ENCODE data around the gene TOB1. TPM values are rescaled to one million over a fixed set of nuclear protein-coding genes. Genes with fewer than 3 reads are reported as not detected.

TOB1 gene
- polyA plus RNA-seq, 1 donor from 2014 or later = 8.2 TPM

- Mint-ChIP-seq H3K27me3 (peaks cover 9% of the 10 kb centered on the region), H3K9me3 (no peaks in the 10 kb centered on the region), H3K27ac (no peak overlapping the region), H3K36me3 (no peaks in the 10 kb centered on the region), H3K4me1 (peaks cover 0 to 5% (median 0%) of the 10 kb centered on the region in 3 donors), H3K4me3 (no peak overlapping the region)
Observed at GRCh38 chr17:50837980-50838954, 27.9 kb downstream of the TOB1 start.

GRCh38 chr17:50837286-50837979, 28.7 kb downstream of the TOB1 start:
- Mint-ChIP-seq H3K27me3 (peaks cover 9% of the 10 kb centered on the region), H3K36me3 (no peaks in the 10 kb centered on the region), H3K27ac (no peak overlapping the region), H3K9me3 (no peaks in the 10 kb centered on the region), H3K4me1 (peaks cover 0 to 5% (median 0%) of the 10 kb centered on the region in 3 donors), H3K4me3 (no peak overlapping the region)

- Mint-ChIP-seq H3K4me3 (no peak overlapping the region), H3K27ac (no peak overlapping the region), H3K36me3 (no peaks in the 10 kb centered on the region), H3K27me3 (peaks cover 9% of the 10 kb centered on the region), H3K9me3 (no peaks in the 10 kb centered on the region), H3K4me1 (peaks cover 0 to 2% (median 0%) of the 10 kb centered on the region in 3 donors)
Observed at GRCh38 chr17:50836826-50837225, 29.3 kb downstream of the TOB1 start.

GRCh38 chr17:50835301-50836234, 30.6 kb downstream of the TOB1 start, which contains the start of gene WFIKKN2:
Gene WFIKKN2 (plus strand): TSS chr17:50835586. CDS start chr17:50835938, 352 bp downstream.
- Mint-ChIP-seq H3K27ac (no peak within 1 kb of the TSS), H3K36me3 (no peaks in the 10 kb centered on the region), H3K27me3 (peaks cover 9% of the 10 kb centered on the region), H3K4me1 (peaks cover 0 to 1% (median 0%) of the 10 kb centered on the region in 3 donors), H3K9me3 (no peaks in the 10 kb centered on the region), H3K4me3 (no peak within 1 kb of the TSS)

GRCh38 chr17:50834429-50835300, 31.5 kb downstream of the TOB1 start:
- Mint-ChIP-seq H3K9me3 (no peaks in the 10 kb centered on the region), H3K36me3 (no peaks in the 10 kb centered on the region), H3K4me1 (peaks cover 0 to 1% (median 0%) of the 10 kb centered on the region in 3 donors), H3K27ac (no peak overlapping the region), H3K4me3 (no peak overlapping the region), H3K27me3 (peaks cover 9% of the 10 kb centered on the region)

GRCh38 chr17:50833510-50834428, 32.4 kb downstream of the TOB1 start:
- H3K36me3 Mint-ChIP-seq = peaks cover 7% of the 10 kb centered on the region
- no peak overlapping the region for H3K27ac Mint-ChIP-seq
- no peak overlapping the region for H3K4me3 Mint-ChIP-seq
- no peaks in the 10 kb centered on the region for H3K9me3 Mint-ChIP-seq
- peaks cover 11% of the 10 kb centered on the region for H3K27me3 Mint-ChIP-seq
- H3K4me1 Mint-ChIP-seq = peaks cover 0 to 4% (median 2%) of the 10 kb centered on the region in 3 donors

GRCh38 chr17:50832864-50833381, 33.2 kb downstream of the TOB1 start:
- peaks cover 0 to 5% (median 2%) of the 10 kb centered on the region in 3 donors for H3K4me1 Mint-ChIP-seq
- H3K27ac Mint-ChIP-seq = no peak overlapping the region
- H3K27me3 Mint-ChIP-seq = peaks cover 11% of the 10 kb centered on the region
- H3K36me3 Mint-ChIP-seq = peaks cover 8% of the 10 kb centered on the region
- no peak overlapping the region for H3K4me3 Mint-ChIP-seq
- H3K9me3 Mint-ChIP-seq = no peaks in the 10 kb centered on the region

GRCh38 chr17:50832267-50832863, 33.8 kb downstream of the TOB1 start:
- H3K4me3 Mint-ChIP-seq = no peak overlapping the region
- H3K27ac Mint-ChIP-seq = no peak overlapping the region
- no peaks in the 10 kb centered on the region for H3K9me3 Mint-ChIP-seq
- peaks cover 9% of the 10 kb centered on the region for H3K36me3 Mint-ChIP-seq
- peaks cover 0 to 6% (median 2%) of the 10 kb centered on the region in 3 donors for H3K4me1 Mint-ChIP-seq
- peaks cover 11% of the 10 kb centered on the region for H3K27me3 Mint-ChIP-seq

GRCh38 chr17:50831471-50831928, 34.7 kb downstream of the TOB1 start:
- H3K27ac Mint-ChIP-seq = no peak overlapping the region
- peaks cover 11% of the 10 kb centered on the region for H3K27me3 Mint-ChIP-seq
- no peak overlapping the region for H3K4me3 Mint-ChIP-seq
- H3K9me3 Mint-ChIP-seq = no peaks in the 10 kb centered on the region
- peaks cover 0 to 6% (median 2%) of the 10 kb centered on the region in 3 donors for H3K4me1 Mint-ChIP-seq
- peaks cover 11% of the 10 kb centered on the region for H3K36me3 Mint-ChIP-seq

GRCh38 chr17:50830994-50831393, 35.2 kb downstream of the TOB1 start:
- peaks cover 11% of the 10 kb centered on the region for H3K27me3 Mint-ChIP-seq
- H3K27ac Mint-ChIP-seq = peak overlapping the region in 1 of 3 donors; percentile 29

GRCh38 chr17:50830352-50830751, 35.8 kb downstream of the TOB1 start:
- Mint-ChIP-seq H3K4me1 (peaks cover 0 to 6% (median 2%) of the 10 kb centered on the region in 3 donors), H3K9me3 (no peaks in the 10 kb centered on the region), H3K4me3 (no peak overlapping the region), H3K36me3 (peaks cover 11% of the 10 kb centered on the region), H3K27me3 (peaks cover 11% of the 10 kb centered on the region), H3K27ac (no peak overlapping the region)

More at GRCh38 chr17:50830994-50831393, 35.2 kb downstream of the TOB1 start:
- Mint-ChIP-seq H3K4me1 (peaks cover 0 to 6% (median 2%) of the 10 kb centered on the region in 3 donors), H3K9me3 (no peaks in the 10 kb centered on the region), H3K36me3 (peaks cover 11% of the 10 kb centered on the region), H3K4me3 (no peak overlapping the region)

- Mint-ChIP-seq H3K4me3 (peak overlapping the region in 1 of 4 donors; percentile 27), H3K36me3 (peaks cover 11% of the 10 kb centered on the region), H3K4me1 (peaks cover 0 to 5% (median 2%) of the 10 kb centered on the region in 3 donors), H3K9me3 (no peaks in the 10 kb centered on the region), H3K27me3 (peaks cover 9% of the 10 kb centered on the region), H3K27ac (no peak overlapping the region)
Observed at GRCh38 chr17:50829332-50829731, 36.8 kb downstream of the TOB1 start.

Measured in IgD-negative memory B cell (primary cell).